GM21528 (cell line): ENCODE results near the gene SAA2.
"Not testable (repeated sequence)": the region's sequence is repeated elsewhere in the genome, so short reads cannot be mapped to it uniquely, and the experiment has no call there.

Source experiments
- ATAC-seq: cut with Tn5 transposase; IDR thresholded peaks from one replicate; pipeline ENCODE4 v1.9.1; 2021; ENCODE audit warnings: mild to moderate bottlenecking, moderate library complexity; ENCODE audit not compliant: unreplicated experiment, low FRiP score

The SAA2 gene

DNA sequence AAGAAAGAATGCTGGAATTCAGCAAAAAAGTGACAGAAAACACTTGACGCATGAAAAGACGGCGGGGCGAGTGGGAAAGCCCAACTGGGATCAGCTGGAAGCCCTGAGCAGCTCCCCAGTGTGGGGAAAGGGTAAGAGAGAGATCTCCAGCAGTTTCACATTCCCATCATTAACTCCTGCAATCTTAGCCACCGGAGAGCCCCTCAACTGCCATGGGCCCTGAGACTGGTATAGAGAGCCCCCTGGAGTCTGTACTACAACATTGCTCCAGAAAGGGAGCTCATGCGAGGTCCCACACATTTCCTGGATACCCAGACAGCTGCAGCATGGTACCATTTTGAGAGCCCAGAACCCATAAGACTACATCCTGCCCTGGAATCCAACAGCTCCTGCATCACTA, 44.7 kb downstream of the SAA2 start:
- no peak for ATAC-seq

DNA sequence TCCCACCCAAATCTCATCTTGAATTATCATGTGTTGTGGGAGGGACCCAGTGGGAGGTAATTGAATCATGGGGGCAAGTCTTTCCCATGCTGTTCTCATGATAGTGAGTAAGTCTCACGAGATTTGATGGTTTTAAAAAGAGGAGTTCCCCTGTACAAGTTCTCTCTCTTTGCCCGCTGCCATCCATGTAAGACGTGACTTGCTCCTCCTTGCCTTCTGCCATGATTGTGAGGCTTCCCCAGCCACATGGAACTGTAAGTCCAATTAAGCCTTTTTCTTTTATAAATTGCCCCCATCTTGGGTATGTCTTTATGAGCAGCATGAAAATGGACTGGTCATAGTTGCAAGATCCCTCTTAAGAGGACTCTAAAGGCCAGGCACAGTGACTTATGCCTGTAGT, 50.7 kb downstream of the SAA2 start:
- not testable (repeated sequence) for ATAC-seq

DNA sequence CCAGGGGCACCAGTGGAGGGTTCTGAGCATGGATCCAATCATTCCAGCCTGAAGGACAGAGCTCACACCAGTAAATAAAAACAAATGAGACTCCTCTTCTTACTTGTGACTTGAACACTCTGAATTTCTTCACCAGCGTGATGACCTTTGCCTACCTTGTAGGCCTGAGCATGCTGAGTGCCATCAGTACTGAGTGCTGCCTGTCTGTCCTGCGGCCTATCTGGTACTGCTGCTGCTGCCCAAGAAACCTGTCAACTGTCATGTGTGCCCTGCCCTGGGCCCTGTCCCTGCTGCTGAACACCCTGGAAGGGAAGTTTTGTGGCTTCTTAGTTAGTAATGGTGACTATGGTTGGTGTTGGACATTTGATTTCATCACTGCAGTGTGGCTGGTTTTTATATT, 51.9 kb downstream of the SAA2 start:
- no peak for ATAC-seq
